Measurements from ENCODE around the gene NPDC1.
"Not testable (repeated sequence)": the region's sequence is repeated elsewhere in the genome, so short reads cannot be mapped to it uniquely, and the experiment has no call there.

NPDC1 gene

DNA sequence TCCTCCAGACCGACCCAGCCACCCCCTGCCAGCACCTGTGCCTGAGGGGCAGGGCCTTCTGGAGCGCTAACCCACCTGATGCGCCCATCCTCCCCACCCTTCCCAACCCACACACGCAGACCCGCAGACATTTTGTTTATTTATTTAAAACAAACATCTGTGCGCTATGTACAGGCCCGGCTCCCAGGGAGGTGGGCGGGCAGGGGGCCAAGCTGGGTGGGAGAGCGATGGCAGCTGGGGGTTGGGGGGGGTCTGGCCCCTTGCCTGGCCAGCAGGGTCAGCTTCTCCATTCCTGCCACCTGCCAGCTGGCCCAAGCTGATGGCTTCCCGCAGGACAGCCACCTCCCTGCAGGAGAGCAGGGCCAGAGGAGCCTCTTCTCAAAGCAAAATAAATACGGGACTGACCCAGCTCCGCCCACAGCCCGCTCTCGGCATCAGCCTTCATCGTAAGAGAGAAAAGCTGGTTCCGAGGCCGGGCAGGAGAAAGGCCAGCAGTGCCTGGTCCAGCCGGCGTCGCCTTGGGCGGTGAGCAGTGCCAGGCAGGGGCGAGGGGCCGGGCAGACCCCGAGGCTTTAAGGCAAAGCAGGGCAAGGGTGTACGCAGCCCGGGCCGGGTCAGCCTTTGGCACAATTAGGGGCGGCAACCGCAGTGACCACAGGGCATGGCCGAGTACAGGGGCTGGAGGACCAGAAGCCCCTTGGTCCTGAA is 38.7 kb downstream of the NPDC1 start:
- Histone ChIP-seq H3K27ac (no peak overlapping the region), H3K9me3 (ENCODE audit: low read depth, low read length) (no peaks in the 10 kb centered on the region), H3K36me3 (ENCODE audit: insufficient read depth, low read length) (no peaks in the 10 kb centered on the region), H3K9ac (ENCODE audit: insufficient read length) (no peak overlapping the region), H3K4me3 (no peak overlapping the region)
- no peak for DNase-seq (ENCODE audit: low read depth, low spot score)
- TF ChIP-seq POLR2AphosphoS5 (IDR thresholded peaks at IDR 0.05; ENCODE audit: borderline replicate concordance, low read depth, low read length) (no peak), FOXP2 (optimal IDR thresholded peaks at IDR 0.05; ENCODE audit: control extremely low read depth, extremely low read length, insufficient read depth) (no peak), EZH2 (IDR thresholded peaks at IDR 0.05) (no peak)

DNA sequence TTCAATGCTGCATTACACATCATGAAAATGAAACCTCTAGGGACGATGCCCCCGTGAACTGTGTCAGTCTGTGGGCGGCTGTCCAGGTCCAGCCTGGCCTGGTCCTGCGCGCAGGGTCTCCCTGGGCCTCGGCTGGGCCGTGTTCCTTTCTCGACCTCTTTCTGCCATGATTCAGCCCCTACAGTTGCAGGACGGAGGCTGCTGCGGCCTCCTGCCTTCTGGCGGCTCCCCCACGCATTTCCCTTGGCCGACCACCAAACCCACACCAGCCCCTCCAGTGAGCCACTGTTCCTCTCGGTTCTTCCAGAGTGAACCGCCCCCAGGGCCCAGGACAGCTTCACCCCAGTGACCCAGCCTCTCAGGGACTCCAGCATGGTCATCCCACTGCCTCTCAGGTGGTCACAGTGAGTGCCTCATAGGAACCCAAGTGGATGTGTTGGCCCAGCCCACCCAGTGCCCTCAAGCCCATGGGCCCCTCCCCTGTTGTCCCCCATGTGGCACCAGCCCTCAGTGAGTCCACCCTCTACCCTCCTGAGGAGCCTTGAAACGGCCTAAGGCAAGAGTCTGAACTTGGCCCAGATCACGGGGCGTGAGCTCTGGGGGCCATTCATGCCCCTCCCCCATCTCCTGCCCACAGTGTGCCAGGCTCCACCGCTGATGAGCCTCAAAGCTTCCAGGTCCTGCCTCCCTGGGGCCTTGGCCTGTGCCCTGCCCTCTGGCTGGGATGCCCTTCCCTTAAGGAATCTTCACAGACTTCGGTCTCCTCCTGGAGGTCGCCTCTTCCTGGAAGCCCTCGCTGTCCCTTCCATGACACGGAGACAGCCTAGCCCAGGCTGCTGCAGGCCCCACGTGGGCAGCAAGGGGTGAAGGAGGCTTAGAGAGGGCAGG is 39.6 kb downstream of the NPDC1 start:
- no peaks in the 10 kb centered on the region for H3K9me3 ChIP-seq (ENCODE audit: low read depth, low read length)
- H3K4me3 ChIP-seq: no peak overlapping the region
- H3K27ac ChIP-seq: no peak overlapping the region
- no peak for TF ChIP-seq FOXP2 (optimal IDR thresholded peaks at IDR 0.05; ENCODE audit: control extremely low read depth, extremely low read length, insufficient read depth)
- TF ChIP-seq EZH2 (IDR thresholded peaks at IDR 0.05): no peak
- H3K9ac ChIP-seq (ENCODE audit: insufficient read length): no peak overlapping the region
- no peaks in the 10 kb centered on the region for H3K36me3 ChIP-seq (ENCODE audit: insufficient read depth, low read length)
- no peak for DNase-seq (ENCODE audit: low read depth, low spot score)

GRCh38 chr9:137004285-137004684 is 41.7 kb downstream of the NPDC1 start:
- H3K9me3 ChIP-seq (ENCODE audit: low read depth, low read length); DNase-seq (ENCODE audit: low read depth, low spot score); H3K27ac ChIP-seq: not testable (repeated sequence)

GRCh38 chr9:137002646-137003041 is 43.3 kb downstream of the NPDC1 start:
- TF ChIP-seq POLR2AphosphoS5 (IDR thresholded peaks at IDR 0.05; ENCODE audit: borderline replicate concordance, low read depth, low read length): no peak
- TF ChIP-seq EZH2 (IDR thresholded peaks at IDR 0.05): no peak
- TF ChIP-seq FOXP2 (optimal IDR thresholded peaks at IDR 0.05; ENCODE audit: control extremely low read depth, extremely low read length, insufficient read depth): no peak
- Histone ChIP-seq H3K9ac (ENCODE audit: insufficient read length) (no peak overlapping the region), H3K27ac (no peak overlapping the region), H3K4me3 (no peak overlapping the region), H3K36me3 (ENCODE audit: insufficient read depth, low read length) (no peaks in the 10 kb centered on the region), H3K9me3 (ENCODE audit: low read depth, low read length) (no peaks in the 10 kb centered on the region)
- DNase-seq (ENCODE audit: low read depth, low spot score): no peak

More at GRCh38 chr9:137004285-137004684, 41.7 kb downstream of the NPDC1 start:
- H3K36me3 ChIP-seq (ENCODE audit: insufficient read depth, low read length); H3K9ac ChIP-seq (ENCODE audit: insufficient read length); H3K4me3 ChIP-seq: not testable (repeated sequence)

DNA sequence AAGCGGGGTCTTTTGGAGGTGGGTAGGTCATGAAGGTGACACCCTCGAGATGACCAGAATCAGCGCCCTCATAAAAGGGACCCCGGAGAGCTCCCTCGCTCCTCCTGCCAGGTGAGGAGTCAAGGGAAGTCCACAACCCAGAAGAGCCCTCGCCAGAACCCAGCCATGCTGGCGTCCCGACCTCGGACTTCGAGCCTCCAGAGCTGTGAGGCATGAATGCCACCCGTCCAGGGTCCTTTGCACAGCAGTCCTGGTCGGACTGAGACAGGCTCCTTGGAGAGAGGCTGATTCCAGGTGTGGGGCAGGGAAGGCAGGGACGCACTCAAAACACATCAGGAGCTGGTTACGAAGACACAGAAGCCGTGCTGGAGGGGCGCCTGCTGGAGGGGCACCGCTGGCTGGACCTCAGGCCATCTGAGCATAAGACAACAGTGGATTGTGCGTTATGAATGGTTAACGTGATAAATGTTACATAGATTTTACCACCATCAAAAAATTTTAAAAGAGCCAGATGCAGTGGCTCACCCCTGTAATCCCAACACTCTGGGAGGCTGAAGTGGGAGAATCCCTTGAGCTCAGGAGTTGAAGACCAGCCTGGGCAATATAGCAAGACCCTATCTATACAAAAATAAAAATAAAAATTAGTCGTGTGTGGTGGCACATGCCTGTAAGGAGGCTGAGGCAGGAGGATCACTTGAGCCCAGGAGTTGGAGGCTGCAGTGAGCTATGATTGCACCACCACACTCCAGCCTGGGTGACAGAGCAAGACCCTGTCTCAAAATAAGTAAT is 43.9 kb downstream of the NPDC1 start:
- no peaks in the 10 kb centered on the region for H3K36me3 ChIP-seq (ENCODE audit: insufficient read depth, low read length)
- H3K27ac ChIP-seq: no peak overlapping the region
- H3K9ac ChIP-seq (ENCODE audit: insufficient read length): no peak overlapping the region
- TF ChIP-seq FOXP2 (optimal IDR thresholded peaks at IDR 0.05; ENCODE audit: control extremely low read depth, extremely low read length, insufficient read depth) (no peak), EZH2 (IDR thresholded peaks at IDR 0.05) (no peak), POLR2AphosphoS5 (IDR thresholded peaks at IDR 0.05; ENCODE audit: borderline replicate concordance, low read depth, low read length) (no peak)
- no peak overlapping the region for H3K4me3 ChIP-seq
- H3K9me3 ChIP-seq (ENCODE audit: low read depth, low read length): no peaks in the 10 kb centered on the region
- no peak for DNase-seq (ENCODE audit: low read depth, low spot score)

- Histone ChIP-seq H3K4me3 (no peak overlapping the region), H3K36me3 (ENCODE audit: insufficient read depth, low read length) (no peaks in the 10 kb centered on the region), H3K27ac (no peak overlapping the region), H3K9me3 (ENCODE audit: low read depth, low read length) (no peaks in the 10 kb centered on the region), H3K9ac (ENCODE audit: insufficient read length) (no peak overlapping the region)
- DNase-seq (ENCODE audit: low read depth, low spot score): no peak
- no peak for TF ChIP-seq EZH2 (IDR thresholded peaks at IDR 0.05)
- TF ChIP-seq POLR2AphosphoS5 (IDR thresholded peaks at IDR 0.05; ENCODE audit: borderline replicate concordance, low read depth, low read length): no peak
- no peak for TF ChIP-seq FOXP2 (optimal IDR thresholded peaks at IDR 0.05; ENCODE audit: control extremely low read depth, extremely low read length, insufficient read depth)
Observed at GRCh38 chr9:137000177-137000930, 45.6 kb downstream of the NPDC1 start.

DNA sequence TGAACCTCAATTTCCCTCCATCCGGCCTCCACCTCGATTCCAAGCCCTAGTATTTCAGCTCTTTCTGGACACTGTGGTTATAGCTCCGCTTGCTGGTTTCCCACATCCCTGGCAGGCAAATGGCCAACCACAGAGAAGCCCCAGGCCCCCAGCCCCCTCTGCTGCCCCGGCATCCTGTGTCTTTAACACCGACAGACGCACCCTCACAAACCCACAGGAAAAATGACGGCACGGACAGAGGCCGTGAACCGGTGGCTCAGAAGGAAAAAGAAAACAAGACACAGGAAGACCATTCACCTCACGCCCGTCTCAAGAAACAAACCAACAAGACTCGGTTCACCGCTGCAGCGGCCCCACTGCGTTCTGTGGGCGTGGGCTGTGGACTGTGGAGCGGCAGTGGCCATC is 48.1 kb downstream of the NPDC1 start:
- Histone ChIP-seq H3K4me3 (no peak overlapping the region), H3K36me3 (ENCODE audit: insufficient read depth, low read length) (peaks cover 5% of the 10 kb centered on the region; the same call in 1 of the 2 replicates), H3K27ac (no peak overlapping the region), H3K9me3 (ENCODE audit: low read depth, low read length) (no peaks in the 10 kb centered on the region), H3K9ac (ENCODE audit: insufficient read length) (no peak overlapping the region)
- TF ChIP-seq FOXP2 (optimal IDR thresholded peaks at IDR 0.05; ENCODE audit: control extremely low read depth, extremely low read length, insufficient read depth): no peak
- TF ChIP-seq EZH2 (IDR thresholded peaks at IDR 0.05): no peak
- no peak for TF ChIP-seq POLR2AphosphoS5 (IDR thresholded peaks at IDR 0.05; ENCODE audit: borderline replicate concordance, low read depth, low read length)
- no peak for DNase-seq (ENCODE audit: low read depth, low spot score)

All from SK-N-MC (cell line).